Hindlimb muscle (tissue), 1 donor: ENCODE data around the gene MEN1. TPM values are rescaled to one million over a fixed set of nuclear protein-coding genes. Genes with fewer than 3 reads are reported as not detected.

Experiments used
- DNase-seq: peaks from one replicate; pipeline ENCODE4 v3.0.0-alpha.2; 2013
- polyA plus RNA-seq: library from polyadenylated mRNA; unstranded; fragments of 120-200 nt; gene quantifications from one replicate; pipeline ENCODE4 v1.2.1, GENCODE V29; 2013; ENCODE audit not compliant: insufficient read length

The MEN1 gene
- polyA plus RNA-seq, 1 donor: 22.3 TPM

DNA sequence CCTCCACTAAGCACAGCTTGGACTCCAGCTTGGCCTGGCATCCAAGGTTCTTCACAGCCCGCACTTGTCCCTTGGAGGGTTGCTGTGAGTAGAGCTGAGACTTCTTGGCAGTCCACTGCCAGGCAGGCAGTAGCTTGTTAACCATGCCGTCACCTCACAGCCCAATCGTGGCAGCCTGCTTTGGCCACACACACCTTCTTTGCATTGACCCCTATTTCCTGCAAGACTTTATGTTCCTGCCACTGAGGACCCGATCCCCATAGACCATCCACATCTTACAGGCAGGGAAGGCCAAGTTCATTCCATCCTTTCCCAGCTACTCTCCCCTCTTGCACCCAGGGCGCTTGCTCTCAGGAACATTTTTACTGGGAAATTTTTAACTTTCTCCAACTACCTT is 48.1 kb downstream of the MEN1 start:
- no peak for DNase-seq

DNA sequence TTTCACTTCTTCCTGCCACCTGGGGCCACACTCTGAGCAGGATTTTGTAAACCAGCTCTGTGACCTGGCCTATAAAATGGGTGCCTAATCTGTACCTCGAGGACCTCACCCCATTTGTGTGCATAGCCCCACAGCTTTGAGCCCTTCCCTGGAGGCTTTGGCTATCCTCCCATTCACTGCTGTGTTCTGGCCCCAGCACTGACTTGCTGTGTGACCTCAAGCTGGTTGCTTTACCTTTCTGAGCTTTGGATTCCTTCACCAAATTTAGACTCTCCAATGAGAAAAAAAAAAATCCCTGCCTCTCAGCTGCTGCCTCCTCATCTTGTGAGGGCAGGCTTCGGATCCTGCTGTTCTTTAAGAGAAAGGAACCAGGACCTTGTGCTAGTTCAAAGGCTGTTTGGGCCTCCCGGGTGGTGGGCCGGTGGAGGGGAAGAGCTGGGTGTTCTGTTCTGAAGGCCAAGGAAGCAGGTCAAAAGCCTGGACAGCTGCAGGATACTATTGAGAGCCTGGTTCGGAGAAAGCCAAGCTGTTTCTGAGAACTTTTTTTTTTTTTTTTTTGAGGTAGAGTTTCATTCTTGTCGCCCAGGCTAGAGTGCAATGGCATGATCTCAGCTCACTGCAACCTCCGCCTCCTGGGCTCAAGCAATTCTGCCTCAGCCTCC is 49.5 kb downstream of the MEN1 start:
- no peak for DNase-seq

DNA sequence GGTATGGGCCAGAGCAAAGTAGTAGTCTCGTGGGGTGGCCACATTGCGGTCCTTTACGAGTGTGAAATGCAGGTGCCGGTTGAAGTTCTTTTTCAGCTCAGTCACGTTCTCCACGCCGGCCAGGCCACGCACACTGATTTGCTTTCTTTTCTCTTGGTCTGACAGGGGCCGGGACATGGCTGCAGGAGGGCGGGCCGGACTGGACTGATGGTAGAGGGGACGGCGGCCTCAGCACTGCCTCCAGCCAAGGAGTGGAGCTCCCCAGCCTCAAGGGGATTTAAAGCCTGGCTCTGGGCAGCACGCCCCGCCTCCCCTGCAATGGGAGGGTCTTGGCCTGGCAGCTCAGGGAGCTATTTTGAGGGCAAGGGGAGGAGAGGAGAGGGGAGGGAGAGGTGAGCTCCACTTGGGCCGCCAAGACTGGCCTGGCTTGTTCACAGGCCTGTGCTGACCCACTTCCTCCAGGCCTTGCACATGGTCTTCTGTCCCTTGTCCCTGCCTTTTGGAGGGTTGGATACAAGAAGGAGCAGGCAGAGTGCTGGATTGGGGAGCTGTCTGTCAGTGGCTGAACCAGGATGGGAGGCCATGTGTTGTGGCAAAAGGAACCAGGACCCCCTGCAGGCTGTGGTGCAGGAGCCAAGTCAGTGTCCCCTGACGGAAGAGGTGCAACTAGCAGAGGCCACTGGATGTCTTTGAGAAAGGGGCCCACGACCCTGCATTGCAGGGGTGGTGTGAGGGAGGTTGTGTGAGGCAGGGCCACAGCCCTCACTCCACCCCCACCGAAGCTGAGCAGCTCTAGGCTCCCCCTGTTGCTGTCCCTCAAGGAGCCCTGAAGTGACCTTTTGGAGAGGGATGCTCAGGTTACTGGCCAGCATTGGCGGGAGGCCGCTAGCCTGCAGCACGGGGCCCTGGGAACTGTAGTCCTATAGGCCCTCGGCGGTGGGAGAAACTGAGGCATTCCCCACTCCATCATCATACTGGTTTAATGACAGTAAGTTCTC is 50.3 kb downstream of the MEN1 start, which contains the start of gene PYGM:
PYGM (minus strand) TSS at position 253 of the 998 bp plus-strand sequence; CDS start at position 177, 76 bp downstream.
- peak; percentile 85 for DNase-seq

DNA sequence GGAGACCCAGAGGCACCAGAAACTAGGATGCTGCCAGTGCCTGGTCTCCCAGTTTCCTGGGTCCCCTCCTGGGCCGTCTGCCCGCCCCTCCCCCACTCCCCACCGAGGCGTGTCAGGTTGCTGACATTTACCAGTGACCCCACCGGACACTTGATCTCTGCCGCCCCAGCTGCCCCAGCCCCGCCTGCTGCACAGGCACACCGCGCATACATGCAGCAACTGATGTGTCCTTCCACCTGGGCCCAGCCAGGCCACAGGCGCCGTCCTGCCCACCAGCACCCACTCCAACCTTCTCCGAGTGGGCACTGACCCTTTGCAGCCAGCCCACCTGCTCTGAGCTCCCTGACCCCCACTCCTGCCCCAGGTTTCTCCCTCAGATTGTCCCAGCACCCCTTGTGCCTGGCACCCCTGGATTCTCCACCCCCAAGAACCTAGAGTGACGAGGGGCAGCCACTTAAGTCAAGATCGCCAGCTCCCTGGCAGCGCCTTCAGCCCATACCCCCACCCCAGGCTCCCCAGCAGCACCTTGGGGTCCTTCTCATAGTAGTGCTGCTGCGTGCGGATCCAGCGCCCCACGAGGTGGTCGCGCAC is 51.1 kb downstream of the MEN1 start:
- DNase-seq: no peak

DNA sequence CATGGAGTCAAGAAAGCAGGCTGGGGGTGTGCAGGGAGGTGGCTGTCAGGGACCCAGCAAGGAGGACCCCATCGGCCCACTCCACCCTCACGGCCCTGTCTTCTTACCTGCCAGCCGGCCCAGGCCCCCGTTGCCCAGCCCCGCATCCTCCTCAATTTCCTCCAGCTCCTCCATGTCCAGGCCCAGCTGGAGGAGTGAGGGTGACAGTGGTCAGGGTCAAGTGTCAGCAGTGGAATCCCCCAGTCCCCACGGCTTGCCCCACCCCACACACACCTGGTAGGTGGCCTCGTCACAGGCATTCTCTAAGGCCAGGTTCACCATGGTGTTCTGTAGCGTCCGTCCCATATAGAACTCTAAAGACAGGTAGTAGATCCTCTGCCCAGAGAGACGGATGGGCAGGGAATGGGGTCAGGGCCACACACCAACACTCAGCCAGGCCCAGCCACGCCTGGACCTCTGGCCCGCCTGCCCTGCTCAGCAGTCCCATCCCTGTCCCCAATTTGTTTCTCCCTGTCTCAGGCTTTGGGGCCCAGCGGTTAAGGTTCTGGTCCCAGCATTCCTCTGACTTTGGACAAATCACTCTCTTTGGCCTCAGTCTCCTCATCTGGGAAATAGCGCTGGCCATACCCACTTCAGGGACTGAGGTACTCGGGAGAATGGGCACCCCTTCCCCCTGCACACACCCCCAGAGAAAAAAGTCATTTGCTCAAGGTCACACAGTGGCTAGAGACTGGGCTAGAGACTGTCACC is 51.8 kb downstream of the MEN1 start:
- DNase-seq: no peak

DNA sequence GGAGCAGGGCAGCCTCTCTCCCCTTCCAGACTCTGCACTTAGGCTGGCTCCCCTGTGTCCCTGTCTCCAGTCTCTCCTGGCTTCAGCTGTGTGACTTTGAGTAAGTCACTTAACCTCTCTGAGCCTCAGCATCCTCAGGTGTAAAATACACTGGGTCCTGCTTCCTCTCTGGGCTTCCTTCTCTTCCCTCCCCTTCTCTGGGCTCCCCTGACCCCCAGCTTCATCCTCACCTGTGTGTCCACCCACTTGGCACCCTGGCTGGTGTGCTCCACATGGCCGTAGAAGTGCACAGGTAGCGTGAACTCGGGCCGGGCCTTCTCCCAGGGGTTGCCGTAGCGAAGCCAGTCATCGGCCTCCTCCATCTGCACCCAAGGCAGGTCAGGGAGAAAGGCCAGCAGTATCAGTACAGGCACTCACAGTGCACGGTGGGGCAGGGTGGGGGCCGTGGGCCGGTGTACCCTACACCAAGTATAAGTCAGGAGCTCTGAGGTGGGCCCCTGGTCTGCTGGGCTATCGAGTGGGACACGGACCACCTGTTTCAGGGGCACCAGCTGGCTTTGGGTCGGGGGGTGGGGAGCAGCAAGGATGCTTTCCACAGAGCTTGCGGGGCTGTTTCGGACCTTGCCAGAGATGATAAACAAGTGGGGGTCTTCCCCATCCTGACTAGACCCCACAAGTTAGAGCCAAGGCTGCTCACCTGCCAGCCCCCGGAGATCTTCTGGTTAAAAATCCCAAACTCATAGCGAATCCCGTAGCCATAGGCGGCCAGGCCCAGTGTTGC is 52.6 kb downstream of the MEN1 start:
- DNase-seq: no peak

DNA sequence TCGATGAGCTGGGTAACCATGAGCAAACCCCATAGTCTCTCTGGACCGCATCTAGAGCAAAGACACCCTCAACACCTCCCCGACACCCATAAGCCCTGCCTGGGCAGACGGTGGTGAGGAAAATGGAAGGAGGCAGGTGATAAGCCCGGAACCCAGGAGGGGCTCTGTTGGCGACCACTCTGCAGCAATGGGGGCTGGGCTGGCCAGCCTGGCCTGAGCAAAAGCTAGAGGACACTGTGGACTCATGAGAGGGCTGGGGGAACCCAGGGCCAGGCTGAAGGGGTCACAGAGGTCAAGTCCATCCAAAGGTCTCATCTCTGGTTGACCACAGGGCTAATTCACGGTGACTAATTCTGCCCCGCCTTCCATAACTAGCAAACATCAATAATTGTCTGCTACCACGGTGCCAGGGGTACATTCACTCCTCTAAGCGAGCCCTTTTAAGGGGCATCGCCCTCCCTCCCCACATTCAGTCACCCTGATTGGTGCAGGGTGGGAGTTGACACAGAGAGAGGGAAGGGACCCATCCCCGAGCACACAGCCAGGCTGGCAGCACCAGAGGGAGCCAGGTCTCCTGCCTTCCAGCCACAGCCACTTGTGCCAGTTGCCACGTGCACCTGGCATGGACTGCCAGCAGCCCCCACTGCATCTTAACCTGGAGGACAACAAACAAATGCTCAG is 54.5 kb downstream of the MEN1 start:
- no peak for DNase-seq

DNA sequence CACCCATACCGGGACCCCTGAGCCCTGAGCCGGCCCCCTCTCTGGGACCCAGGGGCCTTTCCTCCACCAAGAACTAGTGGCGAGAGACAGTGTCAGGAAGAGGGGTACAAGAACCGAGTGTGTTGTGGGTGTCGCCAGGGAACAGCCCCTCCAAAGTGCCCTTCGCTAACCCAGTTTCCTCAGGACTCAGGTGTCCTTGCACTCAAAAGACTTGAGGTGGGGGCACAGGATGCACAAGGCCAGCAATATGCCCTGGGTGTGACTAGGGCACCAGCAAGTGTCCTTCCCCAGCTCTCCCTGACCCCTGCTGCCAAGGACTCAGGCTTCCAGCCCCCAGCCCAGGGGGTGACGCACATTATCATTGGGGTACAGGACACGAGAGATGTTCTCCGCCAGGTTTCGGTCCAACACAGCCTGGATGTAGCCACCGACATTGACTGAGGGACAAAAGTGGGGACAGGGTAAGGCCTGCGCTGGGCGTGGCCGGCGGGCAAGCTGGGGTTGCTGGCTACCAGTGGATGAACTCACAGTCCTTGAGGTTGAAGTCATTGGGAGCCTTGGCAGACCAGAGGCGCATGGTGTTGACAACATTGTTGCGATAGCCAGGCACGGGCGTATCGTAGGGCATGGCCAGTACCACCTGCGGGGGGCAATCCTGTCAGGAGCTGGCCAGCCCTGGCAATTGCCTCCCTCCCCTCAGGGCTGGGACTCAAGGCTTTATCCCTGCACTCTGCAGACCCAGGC is 55.3 kb downstream of the MEN1 start:
- DNase-seq: no peak

DNA sequence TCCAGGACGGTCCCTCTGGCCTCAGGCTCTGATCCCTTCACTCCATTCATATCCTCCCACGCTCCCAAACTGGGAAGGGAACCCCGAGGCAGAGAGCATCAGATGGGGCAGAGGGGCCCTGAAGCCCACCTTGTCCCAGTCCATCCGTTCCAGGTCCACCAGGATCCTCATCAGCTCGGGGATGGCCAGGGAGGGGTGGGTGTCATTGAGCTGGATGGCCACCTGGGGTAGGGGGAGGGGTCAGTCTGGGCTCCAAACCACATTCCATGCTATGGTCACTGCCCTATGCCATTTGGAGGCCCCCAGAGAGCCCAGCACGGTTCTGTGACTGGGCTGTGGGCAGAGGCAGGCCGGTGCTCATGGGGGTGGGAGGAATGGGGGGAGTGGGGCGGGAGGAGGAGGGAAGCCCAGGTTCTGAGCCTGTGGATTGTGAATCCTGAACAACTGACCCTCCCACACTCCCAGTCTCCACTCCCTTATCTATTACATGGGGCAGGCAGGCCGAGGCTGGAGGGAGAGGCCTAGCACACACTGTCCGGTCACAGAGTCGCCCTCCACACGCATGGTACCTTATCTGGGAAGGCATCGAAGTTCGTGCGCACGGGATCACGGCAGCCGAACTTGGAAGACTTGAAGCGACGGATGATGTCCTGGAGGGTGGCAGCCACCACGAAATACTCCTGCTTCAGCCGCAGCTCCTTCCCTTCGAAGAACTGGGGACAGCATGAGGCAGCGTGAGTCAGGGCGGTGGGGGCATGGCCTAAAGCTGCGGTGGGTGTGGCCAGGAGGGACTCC is 56.0 kb downstream of the MEN1 start:
- DNase-seq: no peak

Other genes starting within 250 kb of the MEN1 start
- not detected for gene SLC22A12, start 219.3 kb downstream of the MEN1 start, polyA plus RNA-seq
- gene NRXN2, start 87.4 kb downstream of the MEN1 start, polyA plus RNA-seq: 32.6 TPM
- 43.6 TPM for gene RASGRP2, start 66.4 kb downstream of the MEN1 start, polyA plus RNA-seq
- gene PYGM, start 50.6 kb downstream of the MEN1 start, polyA plus RNA-seq: 300 TPM
- gene SF1, start 32.0 kb downstream of the MEN1 start, polyA plus RNA-seq: 248 TPM
- 8.6 TPM for gene MAP4K2, start 7.3 kb downstream of the MEN1 start, polyA plus RNA-seq
- gene CDC42BPG, start 34.1 kb upstream of the MEN1 start, polyA plus RNA-seq: 1.0 TPM
- 133 TPM for gene EHD1, start 68.1 kb upstream of the MEN1 start, polyA plus RNA-seq
- gene ATG2A, start 106.7 kb upstream of the MEN1 start, polyA plus RNA-seq: 15.3 TPM
- 11.5 TPM for gene PPP2R5B, start 114.1 kb upstream of the MEN1 start, polyA plus RNA-seq
- gene GPHA2, start 125.3 kb upstream of the MEN1 start, polyA plus RNA-seq: not detected
- gene MAJIN, start 161.6 kb upstream of the MEN1 start, polyA plus RNA-seq: not detected
- 0.94 TPM for gene BATF2, start 186.4 kb upstream of the MEN1 start, polyA plus RNA-seq
- 135 TPM for gene ARL2, start 203.6 kb upstream of the MEN1 start, polyA plus RNA-seq
- gene SNX15, start 216.9 kb upstream of the MEN1 start, polyA plus RNA-seq: 25.7 TPM
- 15.6 TPM for gene SAC3D1, start 230.7 kb upstream of the MEN1 start, polyA plus RNA-seq
- 7.4 TPM for gene NAALADL1, start 248.0 kb upstream of the MEN1 start, polyA plus RNA-seq